ENCODE data around the gene SDR9C7.
"Not testable (repeated sequence)": the region's sequence is repeated elsewhere in the genome, so short reads cannot be mapped to it uniquely, and the experiment has no call there.

SDR9C7 gene

GRCh38 chr12:56918139-56918538 lies 16.1 kb downstream of the SDR9C7 start:
- DNase-seq (ENCODE audit: low read depth in 2 of 2, low spot score in 1 of 2) = not testable (repeated sequence)

GRCh38 chr12:56916996-56917333 lies 17.2 kb downstream of the SDR9C7 start:
- no peak for DNase-seq (ENCODE audit: low read depth in 2 of 2, low spot score in 1 of 2)

DNA sequence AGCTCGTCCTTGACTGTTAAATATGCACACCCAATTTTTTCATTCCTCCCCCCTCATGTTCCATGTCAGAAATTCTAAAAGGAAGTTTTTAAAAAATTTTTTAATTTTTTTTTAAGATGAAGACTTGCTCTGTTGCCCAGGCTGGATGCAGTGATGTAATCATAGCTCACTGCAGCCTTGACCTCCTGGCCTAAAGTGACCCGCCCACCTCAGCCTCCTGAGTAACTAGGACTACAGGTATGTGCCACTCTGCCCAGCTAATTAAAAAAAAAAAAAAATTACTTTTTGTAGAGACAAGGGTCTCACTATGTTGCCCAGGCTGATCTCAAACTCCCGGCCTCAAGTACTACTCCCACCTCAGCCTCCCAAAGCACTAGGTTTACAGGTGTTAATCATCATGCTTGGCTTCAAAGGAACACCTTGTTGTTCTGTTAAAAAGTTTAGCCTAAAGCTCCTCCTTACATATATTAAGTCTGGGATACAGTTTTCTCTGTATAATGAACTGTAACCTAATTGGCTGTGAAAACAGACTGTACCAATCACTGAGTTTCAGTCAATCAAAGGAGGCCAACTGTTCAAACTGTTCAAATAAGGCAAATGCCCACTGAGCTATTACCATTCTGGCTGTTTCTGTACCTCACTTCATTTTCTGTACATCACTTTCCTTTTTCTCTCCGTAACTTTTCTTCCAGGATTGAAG lies 17.8 kb downstream of the SDR9C7 start:
- DNase-seq (ENCODE audit: low read depth in 2 of 2, low spot score in 1 of 2) = no peak

- no peak for DNase-seq (ENCODE audit: low read depth in 2 of 2, low spot score in 1 of 2)
These were observed 19.5 kb downstream of the SDR9C7 start for GRCh38 chr12:56914724-56915123.

DNA sequence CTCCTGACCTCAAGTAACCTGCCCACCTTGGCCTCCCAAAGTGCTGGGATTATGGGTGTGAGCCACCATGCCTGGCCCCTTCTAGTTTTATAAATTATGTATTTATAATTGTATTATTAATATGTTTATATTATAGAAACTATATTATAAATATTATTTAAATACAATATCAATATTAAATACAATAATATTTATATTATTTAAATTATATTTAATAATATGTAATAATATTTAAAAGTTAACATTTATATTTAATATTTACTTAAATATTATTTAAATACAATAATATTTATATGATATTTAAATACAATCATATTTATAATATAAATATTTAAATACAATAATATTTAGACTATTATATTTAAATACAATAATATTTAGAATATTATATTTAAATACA lies 20.0 kb downstream of the SDR9C7 start:
- DNase-seq (ENCODE audit: low read depth in 2 of 2, low spot score in 1 of 2) = no peak

- DNase-seq (ENCODE audit: low read depth in 2 of 2, low spot score in 1 of 2) = not testable (repeated sequence)
These were observed 24.8 kb downstream of the SDR9C7 start for GRCh38 chr12:56909403-56909802.

DNA sequence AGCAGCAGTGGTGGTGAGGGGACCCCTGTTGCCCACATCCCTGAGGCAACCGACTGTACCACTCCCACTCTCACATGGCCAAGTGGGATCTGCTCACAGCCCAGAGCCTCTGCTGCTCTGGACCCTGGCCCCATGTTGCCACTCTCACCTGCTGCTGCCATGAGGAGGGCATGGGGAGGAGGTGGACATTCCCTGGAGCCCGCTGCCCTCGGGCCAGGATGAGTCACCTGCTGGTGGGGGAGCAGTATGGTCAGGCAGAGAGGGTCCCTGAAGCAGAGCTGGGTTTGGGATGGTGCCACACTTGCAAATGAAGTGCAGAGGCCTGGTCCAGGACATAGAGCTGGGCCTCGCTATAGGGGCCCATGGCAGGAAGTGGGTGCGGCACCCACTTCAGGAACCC lies 26.1 kb downstream of the SDR9C7 start:
- no peak for DNase-seq (ENCODE audit: low read depth in 2 of 2, low spot score in 1 of 2)

DNA sequence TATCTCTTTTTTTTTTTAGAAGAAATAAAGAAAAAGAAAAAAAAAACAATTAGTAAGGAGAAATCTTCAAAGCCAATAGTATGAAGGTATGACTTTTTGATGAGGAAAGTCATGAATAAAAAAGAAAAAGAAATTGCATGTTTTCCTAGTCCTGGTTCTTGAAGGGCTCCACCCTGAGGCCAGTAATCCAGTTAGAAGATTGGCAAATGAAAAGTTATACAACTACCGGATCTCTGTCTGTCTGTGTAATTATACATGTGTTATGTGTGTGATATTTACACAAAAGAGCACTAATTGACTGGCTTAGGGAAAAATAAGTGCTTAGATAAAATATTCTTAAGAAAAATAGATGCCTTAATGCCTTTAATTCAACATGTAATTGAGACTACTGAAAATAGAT lies 28.4 kb downstream of the SDR9C7 start:
- no peak for DNase-seq (ENCODE audit: low read depth in 2 of 2, low spot score in 1 of 2)

DNA sequence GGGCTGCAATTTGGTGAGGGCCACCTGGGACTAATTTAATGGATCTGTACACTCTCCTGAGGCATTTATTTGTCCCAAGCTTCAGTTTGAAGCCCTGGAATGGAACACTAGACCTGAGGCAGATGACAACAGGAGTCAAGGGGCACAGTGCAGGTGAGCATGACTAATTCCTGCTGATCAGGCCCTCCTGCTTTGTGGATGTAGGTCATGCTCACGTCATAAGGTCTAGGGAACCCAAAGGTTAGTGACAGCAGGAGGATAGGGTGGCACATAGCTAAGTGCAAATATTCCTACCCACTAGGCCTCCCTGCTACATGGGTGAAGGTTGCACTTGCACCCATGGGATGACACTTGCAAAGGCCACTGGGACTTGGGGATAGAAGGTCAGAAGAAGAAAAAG lies 30.8 kb downstream of the SDR9C7 start:
- no peak for DNase-seq (ENCODE audit: low read depth in 2 of 2, low spot score in 1 of 2)

GRCh38 chr12:56901313-56901712 lies 32.9 kb downstream of the SDR9C7 start:
- not testable (repeated sequence) for DNase-seq (ENCODE audit: low read depth in 2 of 2, low spot score in 1 of 2)

DNA sequence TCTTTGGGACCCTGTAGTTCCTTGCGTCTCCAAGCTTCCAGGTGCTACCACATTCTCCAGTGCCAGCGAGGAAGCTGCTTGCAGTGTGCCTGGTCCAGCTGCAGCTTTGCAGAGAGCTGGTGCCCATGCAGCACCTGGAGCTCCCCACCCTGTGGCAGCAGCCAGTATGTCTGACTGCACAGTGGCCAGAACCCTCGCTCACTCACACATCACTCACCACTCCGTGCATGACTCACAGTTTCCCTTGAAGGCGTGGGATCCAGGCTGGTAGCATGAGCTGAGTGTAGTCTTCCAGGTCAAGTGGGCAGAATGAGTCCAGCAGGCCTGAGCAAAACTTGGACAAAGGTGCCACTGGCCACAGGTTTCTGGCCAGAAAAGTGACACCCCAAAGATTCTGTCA lies 33.6 kb downstream of the SDR9C7 start:
- DNase-seq (ENCODE audit: low read depth in 2 of 2, low spot score in 1 of 2) = no peak

DNA sequence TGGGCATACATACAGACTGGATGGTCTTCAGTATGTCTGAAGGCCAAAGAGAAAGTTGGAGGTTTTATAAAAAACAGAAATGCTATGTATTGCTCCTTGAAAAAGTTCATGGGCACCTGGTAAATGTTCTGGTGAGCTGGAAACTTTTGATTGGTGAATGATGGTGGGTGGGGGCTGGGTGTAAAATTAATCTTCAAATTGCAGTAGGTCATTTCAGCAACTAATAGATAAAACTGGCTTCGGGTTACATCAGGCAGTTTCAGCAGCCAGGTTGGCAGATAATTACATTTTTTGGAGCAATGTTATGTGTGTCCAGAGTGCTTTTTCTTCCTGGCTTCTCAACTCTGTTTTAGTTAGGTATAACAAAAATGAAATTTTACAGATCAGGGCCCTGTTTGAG lies 35.3 kb downstream of the SDR9C7 start:
- DNase-seq (ENCODE audit: low read depth in 2 of 2, low spot score in 1 of 2) = no peak

DNA sequence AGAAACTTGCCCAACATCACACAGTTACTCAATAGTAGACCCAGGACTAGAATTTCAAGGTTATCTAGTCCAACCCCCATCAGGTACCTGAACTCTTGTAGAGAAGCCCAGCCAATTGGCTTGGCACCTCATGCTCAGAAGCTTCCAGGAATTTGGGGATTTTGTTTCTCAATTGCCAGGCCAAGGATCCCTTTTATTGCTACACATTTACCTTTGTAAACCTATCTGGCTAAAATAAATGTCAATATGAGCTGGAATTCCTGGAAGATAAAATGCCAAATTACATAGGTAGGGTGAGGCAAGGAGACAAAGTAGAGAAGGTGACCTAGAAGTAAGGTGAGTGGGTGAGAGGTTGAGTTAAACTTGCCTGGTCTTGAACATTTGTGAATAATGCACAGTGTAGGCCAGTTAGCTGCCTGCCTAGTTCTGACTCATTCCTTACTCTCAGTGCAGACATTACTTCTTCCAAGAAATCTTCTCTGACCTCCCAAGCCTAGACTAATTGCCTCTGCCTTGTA lies 36.3 kb downstream of the SDR9C7 start:
- DNase-seq (ENCODE audit: low read depth in 2 of 2, low spot score in 1 of 2) = no peak

- no peak for DNase-seq (ENCODE audit: low read depth in 2 of 2, low spot score in 1 of 2)
These were observed 38.1 kb downstream of the SDR9C7 start for GRCh38 chr12:56896082-56896481.

- DNase-seq (ENCODE audit: low read depth in 2 of 2, low spot score in 1 of 2) = no peak
These were observed 39.4 kb downstream of the SDR9C7 start for GRCh38 chr12:56894698-56895368.

DNA sequence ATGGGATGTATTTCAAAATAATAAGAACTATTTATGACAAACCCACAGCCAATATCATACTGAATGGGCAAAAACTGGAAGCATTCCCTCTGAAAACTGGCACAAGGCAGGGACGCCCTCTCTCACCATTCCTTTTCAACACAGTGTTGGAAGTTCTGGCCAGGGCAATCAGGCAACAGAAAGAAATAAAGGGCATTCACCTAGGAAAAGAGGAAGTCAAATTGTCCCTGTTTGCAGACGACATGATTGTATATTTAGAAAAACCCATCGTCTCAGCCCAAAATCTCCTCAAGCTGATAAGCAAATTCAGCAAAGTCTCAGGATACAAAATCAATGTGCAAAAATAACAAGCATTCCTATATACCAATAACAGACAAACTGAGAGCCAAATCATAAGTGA lies 42.3 kb downstream of the SDR9C7 start:
- not testable (repeated sequence) for DNase-seq (ENCODE audit: low read depth in 2 of 2, low spot score in 1 of 2)

DNA sequence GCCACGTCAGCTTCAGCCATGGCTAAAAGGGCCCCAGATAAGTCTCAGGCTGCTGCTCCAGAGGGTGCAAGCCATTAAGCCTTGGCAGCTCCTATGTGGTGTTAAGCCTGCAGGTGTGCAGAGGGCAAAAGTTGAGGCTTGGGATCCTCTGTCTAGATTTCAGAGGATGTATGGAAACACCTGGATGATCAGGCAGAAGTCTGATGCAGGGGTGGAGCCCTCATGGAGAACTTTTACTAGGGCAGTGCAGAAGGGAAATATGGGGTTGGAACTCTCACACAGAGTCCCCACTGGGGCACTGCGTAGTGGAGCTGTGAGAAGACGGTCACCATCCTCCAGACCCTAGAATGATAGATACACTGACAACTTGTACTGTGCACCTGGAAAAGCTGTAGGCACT lies 47.9 kb downstream of the SDR9C7 start:
- DNase-seq (ENCODE audit: low read depth in 2 of 2, low spot score in 1 of 2) = no peak

DNA sequence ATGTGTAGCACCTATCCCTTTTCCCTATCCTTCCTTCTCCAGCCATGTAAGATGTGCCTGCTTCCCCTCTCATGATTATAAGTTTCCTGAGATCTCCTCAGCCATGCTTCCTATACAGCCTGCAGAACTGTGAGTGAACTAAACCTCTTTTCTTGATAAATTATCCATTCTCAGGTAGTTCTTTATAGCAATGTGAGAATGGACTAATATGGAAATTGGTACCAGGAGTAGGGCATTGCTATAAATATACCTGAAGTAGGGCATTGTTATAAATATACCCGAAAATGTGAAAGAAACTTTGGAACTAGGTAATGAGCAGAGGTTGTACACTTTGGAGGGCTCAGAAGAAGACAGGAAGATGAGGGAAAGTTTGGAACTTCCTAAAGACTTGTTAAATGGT lies 48.9 kb downstream of the SDR9C7 start:
- DNase-seq (ENCODE audit: low read depth in 2 of 2, low spot score in 1 of 2) = no peak

DNA sequence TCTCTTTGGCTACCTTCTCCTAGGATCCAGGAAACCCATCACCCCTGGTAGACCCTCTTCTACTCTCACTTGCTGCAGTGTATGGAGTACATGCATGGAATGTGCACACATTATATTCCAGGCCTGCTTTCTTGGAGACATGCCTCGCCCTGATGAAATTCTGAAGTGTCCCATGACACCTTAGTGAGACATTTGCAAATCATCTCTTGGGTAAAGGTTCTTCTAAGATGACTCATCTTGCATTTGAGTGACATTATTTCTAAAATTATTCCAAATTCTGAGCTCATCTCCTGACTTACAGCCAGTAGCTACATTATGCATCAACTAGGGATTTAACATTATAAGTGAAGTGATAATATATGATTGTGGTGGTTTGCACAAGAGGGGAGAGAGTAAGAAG lies 49.8 kb downstream of the SDR9C7 start:
- no peak for DNase-seq (ENCODE audit: low read depth in 2 of 2, low spot score in 1 of 2)

DNA sequence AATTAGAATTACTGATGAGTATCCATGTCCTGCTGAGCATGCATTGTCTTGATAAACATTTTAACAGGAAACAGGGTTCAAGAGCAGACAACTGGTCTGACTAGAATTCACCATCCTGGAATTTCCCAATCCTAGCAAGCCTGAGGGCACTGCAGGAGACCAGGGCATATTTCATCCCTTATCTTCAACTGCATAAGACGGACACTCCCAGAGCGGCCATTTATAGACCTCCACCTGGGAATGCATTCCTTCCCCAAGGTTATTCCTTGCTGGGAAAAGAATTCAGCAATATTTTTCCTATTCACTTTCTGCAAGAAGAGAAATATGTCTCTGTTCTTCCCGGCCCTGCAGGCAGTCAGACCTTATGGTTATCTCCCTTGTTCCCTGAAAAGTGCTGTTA lies 51.8 kb downstream of the SDR9C7 start:
- DNase-seq (ENCODE audit: low read depth in 2 of 2, low spot score in 1 of 2) = not testable (repeated sequence)

GRCh38 chr12:56880125-56880992 lies 53.8 kb downstream of the SDR9C7 start:
- no peak for DNase-seq (ENCODE audit: low read depth in 2 of 2, low spot score in 1 of 2)

Measured in stimulated activated CD8-positive, alpha-beta memory T cell treated with anti-CD3 and anti-CD28 coated beads, Interleukin-4, amount 100 ng/mL, for 1 hour (primary cell).